HL-60 (cell line): ENCODE data around the gene FAM98B.

ENCODE experiments used
- DNase-seq, 2 experiments: peaks; one replicate each; pipeline ENCODE4 v3.0.0-alpha.2; 2010 to 2020; ENCODE audit warnings: low read depth in 1 of 2, low spot score in 1 of 2
- H3K27ac ChIP-seq: fragments of 250-450 bp; sonication (Bioruptor Pico); replicated peaks from 2 replicates; pipeline ENCODE4 v1.5.1; 2020; ENCODE audit warnings: mild to moderate bottlenecking, moderate library complexity
- H3K27me3 ChIP-seq: fragments of 250-450 bp; sonication (Bioruptor Pico); 2 replicates; pipeline ENCODE4 v1.5.1; 2021; ENCODE audit warnings: mild to moderate bottlenecking, moderate library complexity; ENCODE audit not compliant: insufficient read depth, poor library complexity, severe bottlenecking
- H3K4me3 ChIP-seq: replicated peaks from 2 replicates; pipeline ENCODE4 v1.5.1; 2011; ENCODE audit warnings: mild to moderate bottlenecking, control low read depth, low read length; ENCODE audit not compliant: insufficient read depth
- GABPA ChIP-seq: IDR thresholded peaks from 2 replicates; pipeline ENCODE4 v1.6.1; 2012; ENCODE audit warnings: low read depth
- POLR2AphosphoS5 ChIP-seq: IDR thresholded peaks from 2 replicates; pipeline ENCODE4 v1.6.1; 2012; ENCODE audit warnings: low read depth
- SPI1 ChIP-seq: IDR thresholded peaks from 2 replicates; pipeline ENCODE4 v1.6.1; 2012; ENCODE audit warnings: low read depth, mild to moderate bottlenecking, borderline replicate concordance
- TF ChIP-seq, protein P1 (sequence below): IDR thresholded peaks from one replicate; pipeline ENCODE4 v1.5.1; 2011; ENCODE audit warnings: low read length, control low read depth, inconsistent platforms; ENCODE audit not compliant: insufficient read depth
- TF ChIP-seq, protein P2 (sequence below): IDR thresholded peaks from 2 replicates; pipeline ENCODE4 v1.6.1; 2012; ENCODE audit warnings: low read depth; ENCODE audit not compliant: insufficient replicate concordance

Gene FAM98B

DNA sequence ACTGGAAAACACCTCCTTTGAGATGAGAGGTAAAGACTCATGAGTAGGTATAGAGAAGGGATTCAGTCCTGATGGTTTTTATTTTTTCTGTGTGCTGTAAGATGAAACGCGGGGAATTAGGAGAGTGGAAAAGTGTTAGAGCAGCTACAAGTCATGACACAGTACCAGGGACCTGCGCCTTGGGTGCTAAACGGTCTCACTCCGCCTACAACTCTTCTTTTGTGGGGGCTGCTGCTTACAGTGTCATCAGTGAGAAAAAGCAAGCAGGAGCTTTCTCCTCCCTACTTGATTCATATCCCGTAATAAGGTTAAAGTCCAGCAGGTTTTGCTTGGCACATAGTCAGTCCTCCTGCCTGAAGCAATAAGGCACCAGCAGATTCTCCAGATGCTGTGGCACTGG, 71.6 kb downstream of the FAM98B start:
- no peak overlapping the region for H3K27ac ChIP-seq
- H3K27me3 ChIP-seq: no peaks in the 10 kb centered on the region
- TF ChIP-seq, protein P1, sequence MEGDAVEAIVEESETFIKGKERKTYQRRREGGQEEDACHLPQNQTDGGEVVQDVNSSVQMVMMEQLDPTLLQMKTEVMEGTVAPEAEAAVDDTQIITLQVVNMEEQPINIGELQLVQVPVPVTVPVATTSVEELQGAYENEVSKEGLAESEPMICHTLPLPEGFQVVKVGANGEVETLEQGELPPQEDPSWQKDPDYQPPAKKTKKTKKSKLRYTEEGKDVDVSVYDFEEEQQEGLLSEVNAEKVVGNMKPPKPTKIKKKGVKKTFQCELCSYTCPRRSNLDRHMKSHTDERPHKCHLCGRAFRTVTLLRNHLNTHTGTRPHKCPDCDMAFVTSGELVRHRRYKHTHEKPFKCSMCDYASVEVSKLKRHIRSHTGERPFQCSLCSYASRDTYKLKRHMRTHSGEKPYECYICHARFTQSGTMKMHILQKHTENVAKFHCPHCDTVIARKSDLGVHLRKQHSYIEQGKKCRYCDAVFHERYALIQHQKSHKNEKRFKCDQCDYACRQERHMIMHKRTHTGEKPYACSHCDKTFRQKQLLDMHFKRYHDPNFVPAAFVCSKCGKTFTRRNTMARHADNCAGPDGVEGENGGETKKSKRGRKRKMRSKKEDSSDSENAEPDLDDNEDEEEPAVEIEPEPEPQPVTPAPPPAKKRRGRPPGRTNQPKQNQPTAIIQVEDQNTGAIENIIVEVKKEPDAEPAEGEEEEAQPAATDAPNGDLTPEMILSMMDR: no peak
- TF ChIP-seq POLR2AphosphoS5 (no peak), SPI1 (no peak), GABPA (no peak)
- TF ChIP-seq, protein P2, sequence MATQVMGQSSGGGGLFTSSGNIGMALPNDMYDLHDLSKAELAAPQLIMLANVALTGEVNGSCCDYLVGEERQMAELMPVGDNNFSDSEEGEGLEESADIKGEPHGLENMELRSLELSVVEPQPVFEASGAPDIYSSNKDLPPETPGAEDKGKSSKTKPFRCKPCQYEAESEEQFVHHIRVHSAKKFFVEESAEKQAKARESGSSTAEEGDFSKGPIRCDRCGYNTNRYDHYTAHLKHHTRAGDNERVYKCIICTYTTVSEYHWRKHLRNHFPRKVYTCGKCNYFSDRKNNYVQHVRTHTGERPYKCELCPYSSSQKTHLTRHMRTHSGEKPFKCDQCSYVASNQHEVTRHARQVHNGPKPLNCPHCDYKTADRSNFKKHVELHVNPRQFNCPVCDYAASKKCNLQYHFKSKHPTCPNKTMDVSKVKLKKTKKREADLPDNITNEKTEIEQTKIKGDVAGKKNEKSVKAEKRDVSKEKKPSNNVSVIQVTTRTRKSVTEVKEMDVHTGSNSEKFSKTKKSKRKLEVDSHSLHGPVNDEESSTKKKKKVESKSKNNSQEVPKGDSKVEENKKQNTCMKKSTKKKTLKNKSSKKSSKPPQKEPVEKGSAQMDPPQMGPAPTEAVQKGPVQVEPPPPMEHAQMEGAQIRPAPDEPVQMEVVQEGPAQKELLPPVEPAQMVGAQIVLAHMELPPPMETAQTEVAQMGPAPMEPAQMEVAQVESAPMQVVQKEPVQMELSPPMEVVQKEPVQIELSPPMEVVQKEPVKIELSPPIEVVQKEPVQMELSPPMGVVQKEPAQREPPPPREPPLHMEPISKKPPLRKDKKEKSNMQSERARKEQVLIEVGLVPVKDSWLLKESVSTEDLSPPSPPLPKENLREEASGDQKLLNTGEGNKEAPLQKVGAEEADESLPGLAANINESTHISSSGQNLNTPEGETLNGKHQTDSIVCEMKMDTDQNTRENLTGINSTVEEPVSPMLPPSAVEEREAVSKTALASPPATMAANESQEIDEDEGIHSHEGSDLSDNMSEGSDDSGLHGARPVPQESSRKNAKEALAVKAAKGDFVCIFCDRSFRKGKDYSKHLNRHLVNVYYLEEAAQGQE: no peak
- DNase-seq: no peak
- H3K4me3 ChIP-seq: no peak overlapping the region

DNA sequence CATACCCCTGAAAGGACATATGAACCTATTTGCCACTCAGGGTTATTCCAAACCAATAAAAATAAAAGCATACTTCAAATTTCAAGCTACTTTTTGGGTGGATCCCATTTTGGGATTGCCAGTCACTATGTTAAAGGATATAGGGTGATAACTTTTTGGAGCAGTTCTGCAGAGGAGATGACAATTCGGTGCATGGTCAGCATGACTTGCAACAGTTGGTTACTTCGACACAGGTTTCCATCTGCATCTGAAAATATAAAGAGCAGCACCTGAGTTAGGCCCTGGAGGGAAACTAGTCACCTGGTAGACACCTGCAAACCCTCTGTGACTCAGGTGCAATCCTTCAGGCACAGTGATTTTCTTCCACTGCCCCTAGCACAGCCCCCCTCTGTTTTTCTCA, 72.2 kb downstream of the FAM98B start:
- no peak for DNase-seq
- TF ChIP-seq, protein P2: no peak
- Histone ChIP-seq H3K4me3 (no peak overlapping the region), H3K27me3 (peaks cover 3% of the 10 kb centered on the region), H3K27ac (no peak overlapping the region)

DNA sequence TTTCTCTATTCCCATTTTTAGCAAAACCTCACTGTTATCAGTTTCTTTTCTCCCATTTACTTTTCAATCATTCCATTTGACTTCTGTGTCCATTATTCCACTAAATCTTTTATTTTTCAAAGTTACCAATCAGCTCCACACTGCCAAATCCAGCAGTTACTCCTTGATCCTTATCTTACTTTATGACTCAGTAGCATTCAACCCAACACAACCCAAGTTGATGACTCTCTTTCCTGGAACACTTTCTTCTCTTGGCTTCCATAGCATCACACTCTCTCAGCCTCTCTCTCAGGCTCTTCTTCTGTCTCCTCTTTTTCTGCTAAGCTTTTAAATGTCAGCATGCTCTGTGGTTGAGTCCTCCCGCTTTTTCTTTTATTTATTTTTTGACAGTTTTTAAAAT, 74.4 kb downstream of the FAM98B start:
- DNase-seq: no peak
- TF ChIP-seq POLR2AphosphoS5 (no peak), SPI1 (no peak), GABPA (no peak)
- TF ChIP-seq, protein P2: no peak
- TF ChIP-seq, protein P1: no peak
- Histone ChIP-seq H3K4me3 (no peak overlapping the region), H3K27me3 (peaks cover 3% of the 10 kb centered on the region), H3K27ac (no peak overlapping the region)

DNA sequence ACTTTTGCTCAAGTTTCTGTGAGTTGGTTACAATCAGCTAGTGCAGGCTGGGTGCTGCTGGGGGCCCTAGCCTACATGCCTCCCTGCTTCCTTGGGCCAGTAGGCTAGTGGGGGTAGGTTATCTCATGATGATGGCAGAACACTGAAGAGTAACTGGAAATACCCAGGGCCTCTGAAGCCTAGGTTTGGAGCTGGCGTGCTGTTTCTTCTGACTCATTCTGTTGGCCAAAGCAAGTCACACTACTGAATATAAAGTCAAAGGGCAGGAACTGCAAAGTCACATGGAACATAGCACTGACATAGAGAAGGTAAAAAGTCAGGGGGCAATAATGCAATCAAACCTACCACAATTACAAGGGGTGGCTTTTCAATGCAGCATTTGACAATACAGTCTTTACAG, 76.2 kb downstream of the FAM98B start:
- Histone ChIP-seq H3K27ac (no peak overlapping the region), H3K4me3 (no peak overlapping the region), H3K27me3 (peaks cover 3% of the 10 kb centered on the region)
- TF ChIP-seq POLR2AphosphoS5 (no peak), SPI1 (no peak), GABPA (no peak)
- TF ChIP-seq, protein P1: no peak
- TF ChIP-seq, protein P2: no peak
- DNase-seq: no peak
